Stimulated activated CD4-positive, alpha-beta T cell treated with anti-CD3 and anti-CD28 coated beads, Interleukin-1b, Interleukin-23, amount 100 ng/mL, for 4 hours (primary cell): ENCODE results near the gene CDH4.

ENCODE experiments used
- DNase-seq, 2 donors: peaks; one replicate each; pipeline ENCODE4 v3.0.0-alpha.2; 2020; ENCODE audit warnings: low read depth in 2 of 2

CDH4 gene

GRCh38 chr20:61533231-61533631 lies 281.2 kb downstream of the CDH4 start:
- DNase-seq: no peak

DNA sequence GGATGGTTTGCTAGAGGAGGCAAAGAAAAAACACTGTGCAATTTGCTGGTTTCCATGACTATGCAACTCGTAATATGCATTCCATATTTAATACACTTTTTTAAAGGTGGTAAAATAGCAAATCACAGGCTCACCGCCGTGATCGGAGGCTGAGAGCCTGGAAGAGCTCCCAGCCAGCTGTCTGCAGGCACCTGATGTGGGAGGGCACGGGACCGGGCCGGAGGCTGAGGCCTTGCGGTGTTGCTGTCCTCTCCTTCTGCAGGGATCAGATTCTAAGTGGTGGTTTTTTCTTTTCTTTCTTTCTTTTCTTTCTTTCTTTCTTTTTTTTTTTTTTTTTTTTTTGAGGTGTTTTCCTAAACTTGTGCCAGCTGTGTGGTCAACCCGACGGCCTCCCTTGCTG lies 282.3 kb downstream of the CDH4 start:
- DNase-seq: no peak

GRCh38 chr20:61535091-61535490 lies 283.0 kb downstream of the CDH4 start:
- DNase-seq: no peak

DNA sequence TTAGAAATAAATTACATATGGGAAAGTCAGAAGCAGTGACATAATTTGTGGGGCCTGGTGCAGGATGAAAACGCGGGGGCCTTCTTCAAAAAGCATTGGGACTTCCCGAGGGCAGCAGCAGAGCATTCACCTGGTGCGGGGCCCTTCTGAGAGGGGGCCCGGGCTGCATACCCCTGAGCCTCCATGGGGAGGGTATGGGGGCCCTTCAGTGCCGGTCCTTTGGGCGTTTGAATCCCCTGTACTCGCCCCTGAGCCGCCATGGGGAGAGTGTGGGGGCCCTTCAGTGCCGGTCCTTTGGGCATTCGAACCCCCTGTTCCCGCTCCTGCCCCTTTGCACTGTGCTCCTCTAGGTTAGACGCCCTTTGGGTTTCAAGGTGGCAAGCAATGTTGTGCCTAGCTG lies 283.5 kb downstream of the CDH4 start:
- no peak for DNase-seq

- DNase-seq: no peak
Observed at GRCh38 chr20:61535956-61536355, 283.9 kb downstream of the CDH4 start.

DNA sequence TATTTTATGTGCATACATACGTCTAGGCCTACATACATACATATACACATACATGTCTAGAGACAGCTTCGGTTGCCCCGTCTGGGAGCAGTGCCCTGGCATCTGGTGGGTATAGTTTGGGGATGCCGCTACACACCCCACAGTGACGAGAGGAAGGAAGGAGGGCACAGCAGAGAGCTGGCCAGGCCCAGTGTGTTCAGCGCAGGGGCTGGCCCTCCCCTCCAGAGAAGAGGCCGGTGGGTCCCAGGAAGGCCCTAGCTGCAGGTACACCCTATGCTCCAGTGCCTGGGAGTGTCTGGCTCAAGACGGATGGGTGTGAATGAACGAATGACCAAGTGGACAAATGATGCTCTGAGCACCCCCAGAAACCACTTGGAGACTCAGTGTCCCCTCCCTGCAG lies 284.6 kb downstream of the CDH4 start:
- DNase-seq: no peak

- no peak for DNase-seq
Observed at GRCh38 chr20:61537239-61538182, 285.4 kb downstream of the CDH4 start.

GRCh38 chr20:61538183-61538942 lies 286.3 kb downstream of the CDH4 start:
- DNase-seq: no peak

- no peak for DNase-seq
Observed at GRCh38 chr20:61538943-61539265, 286.8 kb downstream of the CDH4 start.

DNA sequence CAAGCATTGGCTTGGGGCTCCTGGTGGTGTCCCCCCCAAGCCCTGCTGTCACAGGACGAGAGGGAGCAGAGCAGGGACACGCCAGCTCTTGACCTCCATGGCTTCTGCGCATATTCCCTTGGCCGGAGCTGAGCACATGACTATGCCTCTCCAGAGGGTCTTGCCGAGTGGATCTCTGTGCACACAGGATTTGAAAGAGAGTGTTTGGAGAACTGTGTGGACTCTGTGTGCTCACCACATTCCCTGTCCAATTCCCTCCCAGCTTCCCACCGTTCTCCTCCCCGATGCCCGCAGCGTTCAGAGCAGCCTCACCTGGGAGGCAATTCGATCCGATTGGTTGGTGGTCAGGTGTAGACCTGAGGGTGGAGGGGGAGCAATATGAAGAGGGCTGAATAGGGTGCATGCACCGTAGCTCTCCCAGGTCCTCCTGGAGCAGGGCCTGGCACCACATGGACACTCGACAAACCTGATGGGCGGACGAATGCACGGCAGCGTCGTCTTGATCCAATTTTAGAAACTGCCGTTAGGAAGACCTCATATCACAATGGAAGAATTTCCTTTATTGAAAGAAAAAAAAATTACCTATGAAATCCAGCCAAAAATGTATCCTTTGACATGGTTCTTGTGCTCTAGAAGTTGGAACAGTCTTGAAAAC lies 287.8 kb downstream of the CDH4 start:
- no peak for DNase-seq

GRCh38 chr20:61541537-61541936 lies 289.5 kb downstream of the CDH4 start:
- no peak for DNase-seq

GRCh38 chr20:61543086-61543485 lies 291.0 kb downstream of the CDH4 start:
- DNase-seq: no peak

DNA sequence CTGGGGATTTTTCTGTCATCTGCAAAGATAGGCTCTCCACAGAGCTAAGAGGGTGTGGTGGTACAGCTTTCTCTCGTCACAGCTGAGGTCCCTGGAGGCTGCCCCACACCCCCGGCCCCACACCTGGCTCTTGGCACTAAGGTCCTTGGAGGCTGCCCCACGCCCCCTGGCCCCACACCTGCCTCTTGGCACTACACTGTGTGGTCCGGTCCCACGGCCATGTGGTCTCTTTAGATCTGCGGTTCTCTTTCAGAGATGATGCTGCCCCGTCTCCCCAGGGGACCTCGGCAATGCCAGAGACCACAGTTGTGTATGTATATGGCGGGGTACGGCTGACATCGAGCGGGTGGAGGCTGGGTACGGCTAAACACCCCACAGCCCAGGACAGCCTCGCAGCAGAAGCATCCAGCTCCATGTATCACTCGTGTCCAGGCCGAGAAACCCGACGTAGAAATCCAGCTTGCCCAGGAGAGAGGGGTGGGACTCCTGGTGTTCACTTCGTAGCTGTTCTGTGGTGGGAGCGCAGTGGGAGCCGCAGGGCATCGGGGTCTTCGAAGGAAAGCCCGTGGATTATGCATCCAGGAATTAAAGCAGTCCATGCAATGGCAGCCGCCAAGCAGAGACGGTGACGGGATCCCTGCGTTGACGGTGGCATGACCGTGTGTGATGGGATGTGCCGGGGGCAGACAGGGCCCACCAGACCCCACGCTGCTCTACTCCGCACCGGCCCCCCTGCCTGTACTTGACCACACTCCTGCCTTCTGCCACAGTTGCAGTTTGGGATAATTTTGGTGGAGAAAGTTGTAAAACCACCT lies 292.1 kb downstream of the CDH4 start:
- DNase-seq: no peak

- no peak for DNase-seq
Observed at GRCh38 chr20:61544910-61545889, 293.1 kb downstream of the CDH4 start.

DNA sequence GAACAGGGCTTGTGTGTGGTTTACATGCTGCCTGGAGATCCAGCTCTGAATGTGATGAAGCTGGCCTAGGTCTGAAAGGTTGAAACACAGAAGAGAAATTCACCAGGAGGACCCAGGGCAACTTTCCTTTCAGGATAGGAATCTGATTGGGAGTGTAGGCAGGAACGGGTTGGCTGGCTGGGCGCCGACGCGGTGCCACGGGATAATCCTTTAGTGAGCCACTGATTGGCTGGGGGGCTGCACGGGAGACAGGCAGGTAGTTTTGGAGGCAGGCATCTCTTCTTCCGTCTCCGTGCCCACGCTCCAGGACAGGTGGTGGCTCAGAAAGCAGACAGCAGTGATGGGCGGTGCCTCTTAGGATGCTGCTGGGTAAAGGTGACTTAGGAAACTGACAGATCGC lies 294.6 kb downstream of the CDH4 start:
- DNase-seq: no peak

DNA sequence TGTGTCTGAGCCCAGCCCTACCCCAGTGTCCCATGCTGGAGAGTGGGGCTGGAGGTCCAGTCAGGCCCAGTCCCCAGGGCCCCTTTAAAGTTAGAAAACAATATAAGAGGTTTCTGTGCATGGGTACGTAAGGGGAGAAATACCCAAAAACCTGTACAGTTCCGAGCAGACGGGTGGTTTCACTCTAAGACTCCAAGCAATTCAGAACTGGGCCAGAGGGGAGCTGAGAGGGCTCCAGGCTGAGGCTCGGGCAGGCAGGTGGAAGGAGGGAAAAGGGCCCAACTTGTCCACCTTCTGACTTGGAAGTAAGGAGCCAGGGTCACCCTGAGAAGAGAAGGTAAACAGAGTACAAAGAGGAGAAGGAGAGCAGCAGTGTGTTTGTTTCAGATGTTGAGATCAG lies 296.0 kb downstream of the CDH4 start:
- DNase-seq: no peak

- DNase-seq: no peak
Observed at GRCh38 chr20:61549865-61550264, 297.8 kb downstream of the CDH4 start.

DNA sequence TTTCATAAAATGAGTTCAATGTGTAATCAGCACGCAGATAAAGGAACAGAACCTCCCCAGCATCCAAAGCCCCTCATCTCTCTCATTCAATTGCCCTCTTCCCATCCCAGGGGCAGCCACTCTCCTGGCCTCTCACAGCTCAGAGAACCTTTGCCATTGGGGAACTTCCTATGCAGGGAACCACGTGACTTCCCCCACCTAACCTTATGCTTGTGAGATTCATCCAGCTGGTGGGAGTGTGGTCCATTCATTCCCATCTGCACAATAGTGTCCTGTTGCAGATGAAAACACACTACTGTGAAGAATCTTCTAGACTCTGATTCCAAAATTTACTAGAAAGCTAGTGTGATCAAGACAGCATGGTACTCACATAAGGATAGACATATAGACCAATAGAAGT lies 299.3 kb downstream of the CDH4 start:
- DNase-seq: no peak

GRCh38 chr20:61554617-61555016 lies 302.6 kb downstream of the CDH4 start:
- DNase-seq: no peak

DNA sequence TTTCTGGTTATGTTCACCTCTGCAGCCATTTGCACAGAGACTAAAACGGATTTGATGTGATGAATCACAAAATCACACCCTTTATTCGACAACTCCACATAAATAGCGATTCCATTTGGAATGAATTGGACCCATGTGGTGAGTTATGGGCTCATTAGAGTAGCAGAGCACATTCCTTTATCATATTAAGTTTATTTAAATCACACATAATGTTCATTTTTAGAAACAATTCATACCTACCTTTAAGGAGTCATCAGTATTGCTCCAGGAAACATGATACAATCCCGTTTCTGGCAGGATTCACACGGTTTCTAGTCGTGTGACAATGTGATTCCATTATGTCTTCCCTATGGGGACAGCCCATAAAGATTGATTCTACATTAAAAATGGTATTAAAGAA lies 303.5 kb downstream of the CDH4 start:
- DNase-seq: no peak

- no peak for DNase-seq
Observed at GRCh38 chr20:61556111-61556510, 304.1 kb downstream of the CDH4 start.
